Smooth muscle cell (in vitro differentiated cells): ENCODE results near the gene GNAI3. TPM values are rescaled to one million over a fixed set of nuclear protein-coding genes. Genes with fewer than 3 reads are reported as not detected.

Source experiments
- DNase-seq: peaks from one replicate; lab custom pipeline; 2025; ENCODE audit not compliant: unreplicated experiment; lab: John Stamatoyannopoulos, UW
- H2AFZ ChIP-seq: fragments of 200-600 bp; sonication (generic); 2 replicates; pipeline ENCODE4 v1.6.0; 2016; ENCODE audit warnings: antibody characterized with exemption, low read depth, mild to moderate bottlenecking
- H3F3A ChIP-seq: fragments of 200-600 bp; sonication (generic); 2 replicates; pipeline ENCODE4 v1.6.0; 2017; ENCODE audit warnings: antibody characterized with exemption, low read depth
- H3K27ac ChIP-seq: fragments of 200-600 bp; sonication (generic); 2 replicates; pipeline ENCODE4 v1.5.1; 2016; ENCODE audit warnings: low read depth, mild to moderate bottlenecking
- H3K27me3 ChIP-seq: fragments of 200-600 bp; sonication (generic); 2 replicates; pipeline ENCODE4 v1.6.1; 2016; ENCODE audit warnings: low read depth, mild to moderate bottlenecking
- H3K36me3 ChIP-seq: fragments of 200-600 bp; sonication (generic); 2 replicates; pipeline ENCODE4 v1.5.1; 2016; ENCODE audit warnings: low read depth
- H3K4me1 ChIP-seq: fragments of 200-600 bp; sonication (generic); 2 replicates; pipeline ENCODE4 v1.5.1; 2016; ENCODE audit warnings: low read depth
- H3K4me2 ChIP-seq: fragments of 200-600 bp; sonication (generic); 2 replicates; pipeline ENCODE4 v1.6.0; 2016; ENCODE audit warnings: mild to moderate bottlenecking
- H3K4me3 ChIP-seq: fragments of 200-600 bp; sonication (generic); 2 replicates; pipeline ENCODE4 v1.5.1; 2016; ENCODE audit warnings: mild to moderate bottlenecking
- H3K79me2 ChIP-seq: fragments of 200-600 bp; sonication (generic); 2 replicates; pipeline ENCODE4 v1.6.0; 2016; ENCODE audit warnings: low read depth, mild to moderate bottlenecking
- H3K9ac ChIP-seq: fragments of 200-600 bp; sonication (generic); 2 replicates; pipeline ENCODE4 v1.6.0; 2016; ENCODE audit warnings: low read depth
- H3K9me3 ChIP-seq: fragments of 200-600 bp; sonication (generic); replicated peaks from 2 replicates; pipeline ENCODE4 v1.5.1; 2016; ENCODE audit warnings: low read depth
- H4K20me1 ChIP-seq: fragments of 200-600 bp; sonication (generic); 2 replicates; pipeline ENCODE4 v1.6.0; 2016; ENCODE audit warnings: low read depth
- WGBS: methylation state at CpG from one replicate; pipeline ENCODE4 v1.1.7; 2016; ENCODE audit warnings: low lambda C conversion rate; 5-methylcytosine and 5-hydroxymethylcytosine counted together
- polyA plus RNA-seq: library from polyadenylated mRNA; unstranded; fragments of >200 nt; fragmentation: Nextera tagmentation; extraction: Ambion mirVana; gene quantifications from 2 replicates; pipeline ENCODE4 v1.2.1, GENCODE V29; 2016
- total RNA-seq: library from RNA; depleted of rRNA; stranded (reverse); fragments of >200 nt; gene quantifications from 2 replicates; pipeline ENCODE4 v1.2.3, GENCODE V29; 2014
- TF ChIP-seq, protein P1 (sequence below): fragments of 200-600 bp; sonication (generic); IDR thresholded peaks from 2 replicates; pipeline ENCODE4 v1.5.1; 2017; ENCODE audit warnings: borderline replicate concordance, mild to moderate bottlenecking, antibody characterized with exemption; ENCODE audit not compliant: insufficient read depth, poor library complexity, severe bottlenecking

The GNAI3 gene
- total and polyA plus RNA-seq, 2 experiments from 2014 or later = 11.4 to 15.4 TPM

- no peaks in the 10 kb centered on the region for H3K9me3 ChIP-seq
- H2AFZ ChIP-seq = no peak overlapping the region
- H3K4me2 ChIP-seq = no peak overlapping the region
- no peak overlapping the region for H3K27ac ChIP-seq
- H3K79me2 ChIP-seq = no peaks in the 10 kb centered on the region
- H3K4me1 ChIP-seq = no peaks in the 10 kb centered on the region
- no peak overlapping the region for H3K4me3 ChIP-seq
- TF ChIP-seq, protein P1, sequence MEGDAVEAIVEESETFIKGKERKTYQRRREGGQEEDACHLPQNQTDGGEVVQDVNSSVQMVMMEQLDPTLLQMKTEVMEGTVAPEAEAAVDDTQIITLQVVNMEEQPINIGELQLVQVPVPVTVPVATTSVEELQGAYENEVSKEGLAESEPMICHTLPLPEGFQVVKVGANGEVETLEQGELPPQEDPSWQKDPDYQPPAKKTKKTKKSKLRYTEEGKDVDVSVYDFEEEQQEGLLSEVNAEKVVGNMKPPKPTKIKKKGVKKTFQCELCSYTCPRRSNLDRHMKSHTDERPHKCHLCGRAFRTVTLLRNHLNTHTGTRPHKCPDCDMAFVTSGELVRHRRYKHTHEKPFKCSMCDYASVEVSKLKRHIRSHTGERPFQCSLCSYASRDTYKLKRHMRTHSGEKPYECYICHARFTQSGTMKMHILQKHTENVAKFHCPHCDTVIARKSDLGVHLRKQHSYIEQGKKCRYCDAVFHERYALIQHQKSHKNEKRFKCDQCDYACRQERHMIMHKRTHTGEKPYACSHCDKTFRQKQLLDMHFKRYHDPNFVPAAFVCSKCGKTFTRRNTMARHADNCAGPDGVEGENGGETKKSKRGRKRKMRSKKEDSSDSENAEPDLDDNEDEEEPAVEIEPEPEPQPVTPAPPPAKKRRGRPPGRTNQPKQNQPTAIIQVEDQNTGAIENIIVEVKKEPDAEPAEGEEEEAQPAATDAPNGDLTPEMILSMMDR = no peak
- no peak for DNase-seq
- H3K9ac ChIP-seq = no peak overlapping the region
- no peaks in the 10 kb centered on the region for H3K36me3 ChIP-seq
- H3K27me3 ChIP-seq = peaks cover 16% of the 10 kb centered on the region
- no peaks in the 10 kb centered on the region for H3F3A ChIP-seq
- no peaks in the 10 kb centered on the region for H4K20me1 ChIP-seq
- WGBS = 95% methylated on average over 3 of the region's 3 CpGs
Observed at GRCh38 chr1:109650609-109651008, 102.2 kb downstream of the GNAI3 start.

DNA sequence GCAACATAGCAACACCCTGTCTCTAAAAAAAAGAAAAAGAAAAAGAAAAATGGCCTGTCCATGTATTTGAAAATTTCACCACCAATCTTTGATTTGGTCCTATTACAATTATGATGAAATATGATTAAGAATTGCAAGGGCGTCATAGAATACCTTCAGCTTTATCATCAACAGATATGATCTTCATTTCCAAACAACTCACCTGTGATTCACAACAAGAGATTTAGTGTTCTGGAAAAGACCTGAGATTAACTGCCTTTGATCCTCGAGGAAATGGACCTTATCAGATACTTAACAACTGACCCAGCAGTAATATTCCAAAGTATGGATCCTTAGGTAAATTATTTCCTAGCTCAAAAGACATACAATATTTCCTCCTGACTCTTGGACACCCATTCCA lies 104.0 kb downstream of the GNAI3 start:
- Histone ChIP-seq H3F3A (no peaks in the 10 kb centered on the region), H3K9me3 (no peaks in the 10 kb centered on the region), H2AFZ (no peak overlapping the region), H4K20me1 (no peaks in the 10 kb centered on the region), H3K4me1 (no peaks in the 10 kb centered on the region), H3K36me3 (no peaks in the 10 kb centered on the region), H3K9ac (no peak overlapping the region), H3K27ac (no peak overlapping the region), H3K27me3 (peaks cover 16% of the 10 kb centered on the region), H3K4me3 (no peak overlapping the region), H3K4me2 (no peak overlapping the region), H3K79me2 (no peaks in the 10 kb centered on the region)
- DNase-seq = no peak
- TF ChIP-seq, protein P1 = no peak
- 84% methylated on average over 2 of the region's 2 CpGs for WGBS

DNA sequence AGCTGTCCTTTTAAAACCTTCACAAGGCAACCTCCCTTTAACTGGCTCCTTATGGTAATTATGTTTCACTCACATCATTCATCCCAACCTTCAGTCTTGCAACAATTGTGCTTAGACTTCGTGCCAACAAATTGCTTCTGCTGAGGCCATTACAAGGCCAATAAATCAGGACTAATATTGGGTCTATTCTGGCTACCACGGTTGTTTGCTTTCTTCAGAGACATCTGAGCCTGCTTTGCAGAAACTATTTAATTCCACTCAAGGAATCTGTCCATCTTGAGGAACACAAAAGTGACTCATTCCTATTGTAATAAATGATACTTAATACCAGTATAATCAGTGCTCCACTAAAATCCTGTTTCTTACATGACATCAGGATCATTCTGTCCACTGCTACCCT lies 104.9 kb downstream of the GNAI3 start:
- no peaks in the 10 kb centered on the region for H3F3A ChIP-seq
- H3K79me2 ChIP-seq = no peaks in the 10 kb centered on the region
- DNase-seq = no peak
- H3K9ac ChIP-seq = no peak overlapping the region
- WGBS = 85% methylated on average over 2 of the region's 2 CpGs
- H3K4me2 ChIP-seq = no peak overlapping the region
- no peaks in the 10 kb centered on the region for H3K9me3 ChIP-seq
- no peak overlapping the region for H3K27ac ChIP-seq
- peaks cover 16% of the 10 kb centered on the region for H3K27me3 ChIP-seq
- H4K20me1 ChIP-seq = no peaks in the 10 kb centered on the region
- H3K4me3 ChIP-seq = no peak overlapping the region
- no peak overlapping the region for H2AFZ ChIP-seq
- no peaks in the 10 kb centered on the region for H3K36me3 ChIP-seq
- H3K4me1 ChIP-seq = no peaks in the 10 kb centered on the region
- TF ChIP-seq, protein P1 = no peak

DNA sequence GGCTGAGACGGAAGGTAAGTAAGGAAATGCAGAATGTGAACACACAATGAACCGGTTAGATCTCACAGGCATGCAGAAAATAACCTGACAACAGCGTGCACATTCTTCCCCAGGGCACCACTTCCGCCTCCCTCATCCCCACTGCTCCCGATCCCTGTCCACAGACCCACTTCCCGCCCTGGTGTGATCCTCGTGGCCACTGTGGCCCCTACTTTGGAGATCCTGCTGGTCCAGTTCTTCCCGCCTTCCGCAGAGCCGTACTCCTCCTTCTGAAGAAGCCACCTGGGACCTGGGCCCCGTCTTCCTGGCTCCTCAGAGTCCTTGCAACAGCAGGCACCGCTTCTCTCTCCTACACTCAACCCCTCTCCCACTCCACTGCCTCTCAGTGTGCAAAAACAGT lies 106.1 kb downstream of the GNAI3 start:
- Histone ChIP-seq H3K4me3 (no peak overlapping the region), H3K27me3 (peaks cover 16% of the 10 kb centered on the region), H3K4me2 (no peak overlapping the region), H3K36me3 (no peaks in the 10 kb centered on the region), H4K20me1 (no peaks in the 10 kb centered on the region), H3K4me1 (no peaks in the 10 kb centered on the region), H3K9me3 (no peaks in the 10 kb centered on the region), H3K9ac (no peak overlapping the region), H3F3A (no peaks in the 10 kb centered on the region), H3K27ac (no peak overlapping the region), H3K79me2 (no peaks in the 10 kb centered on the region), H2AFZ (no peak overlapping the region)
- WGBS = 88% methylated on average over 12 of the region's 12 CpGs
- DNase-seq = no peak
- TF ChIP-seq, protein P1 = no peak
